Measurements from ENCODE around the gene INPP5E. TPM values are rescaled to one million over a fixed set of nuclear protein-coding genes. Genes with fewer than 3 reads are reported as not detected.

Gene INPP5E
- total and polyA plus RNA-seq, 10 of the 15 experiments (the other 5 are each of a cell fraction or from before 2014, with no cell fraction given), result 0.24 to 16.0 (median 5.3) TPM

DNA sequence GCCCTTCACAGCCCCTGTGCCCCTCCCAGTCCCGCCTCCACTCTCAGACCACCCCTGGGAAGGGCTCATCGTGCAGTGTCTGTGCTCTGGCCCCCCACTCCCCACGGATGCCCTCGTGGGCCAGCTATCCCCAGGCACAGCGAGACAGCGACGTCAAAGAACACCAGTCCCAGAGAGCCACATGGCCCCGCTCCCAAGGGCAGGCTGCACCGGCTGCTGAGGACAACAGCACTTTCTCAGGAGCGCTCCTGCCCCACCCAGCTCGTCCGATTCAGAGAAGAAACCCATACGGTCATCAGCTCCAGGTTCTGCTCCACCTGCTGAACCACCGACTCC, 34.9 kb downstream of the INPP5E start:
- Histone ChIP-seq H3K36me3 (ENCODE audit: control insufficient read depth in 2 of 2, insufficient read depth in 2 of 2, low read length in 1 of 2) (peaks cover 7 to 18% of the 10 kb centered on the region in 2 experiments; a peak in 3 of 4 replicates), H2AFZ (ENCODE audit: control insufficient read depth, low read depth, low read length) (peak overlapping the region; percentile 37; the same call in 1 of the 2 replicates), H3K4me2 (ENCODE audit: control insufficient read depth, insufficient read depth) (peak overlapping the region; percentile 90), H3K4me1 (ENCODE audit: control insufficient read depth, insufficient read depth, low read length) (peaks cover 42% of the 10 kb centered on the region), H3K4me3 (peak overlapping the region; percentile 24; the same call in 1 of the 2 replicates), H3K27me3 (replicated peaks in 1 of 2; ENCODE audit: control insufficient read depth in 2 of 2, insufficient read depth in 2 of 2, low read length in 1 of 2) (no peaks in the 10 kb centered on the region), H3K27ac (ENCODE audit: control insufficient read depth, insufficient read depth) (peak overlapping the region; percentile 92), H3K79me2 (ENCODE audit: control insufficient read depth, insufficient read depth, low read length) (peaks cover 30% of the 10 kb centered on the region), H3K9ac (ENCODE audit: control insufficient read depth, insufficient read depth, low read length) (peak overlapping the region; percentile 65), H3K9me3 (replicated peaks; ENCODE audit: control insufficient read depth, insufficient read depth, low read length) (no peaks in the 10 kb centered on the region), H4K20me1 (ENCODE audit: control insufficient read depth, insufficient read depth) (no peaks in the 10 kb centered on the region)
- 44% methylated on average over 14 of the region's 14 CpGs for WGBS (ENCODE audit: insufficient coverage, insufficient replicate concordance, low lambda C conversion rate, missing lambda C conversion rate)
- CTCF ChIA-PET, result no interaction called here
- BruUV-seq (replicated peaks), result no TSS peak
- intact Hi-C loops (cut with micrococcal nuclease; ENCODE audit: unreplicated experiment) (no loop called here), in situ Hi-C loops (cut with MboI) (no loop called here)
- POLR2A ChIA-PET, result interaction anchor here (0.6 to 1.9 kb wide), 3 partner anchors 17 to 42 kb away, joined by 5 to 10 read pairs (median 6); partner anchors contain the start of gene DNLZ
- TF ChIP-seq POU2F2 (IDR thresholded peaks at IDR 0.05; ENCODE audit: borderline replicate concordance, low read depth, low read length) (no peak), MLLT1 (IDR thresholded peaks at IDR 0.05) (peak; percentile 66), ZBED1 (IDR thresholded peaks at IDR 0.05; ENCODE audit: borderline replicate concordance) (0 out of 2 replicates have a peak, but pooled peaks have one; percentile 38), JUND (IDR thresholded peaks at IDR 0.05; ENCODE audit: low read depth, low read length) (no peak)
- SMC1A ChIA-PET (ENCODE audit: uncharacterized antibody, unreplicated experiment), result no interaction called here
- FAIRE-seq (peak; percentile 23), ATAC-seq (no peak), DNase-seq (ENCODE audit: low read depth, low spot score) (no peak)
- RAD21 ChIA-PET (ENCODE audit: unreplicated experiment), result interaction anchor here (0.6 kb wide), 1 partner anchor 655 kb away, joined by 4 read pairs; no protein-coding TSS in a partner anchor

Measured in GM12878 (cell line).